Erythroblast (primary cell): Measurements from ENCODE around the gene TSHZ1.

Experiments
- DNase-seq, 2 experiments: peaks; one replicate each; lab custom pipeline; 2025; lab: John Stamatoyannopoulos, UW
- GATA1 ChIP-seq: IDR thresholded peaks from 2 replicates; pipeline ENCODE4 v1.6.1; 2011; ENCODE audit warnings: low read depth, mild to moderate bottlenecking, control low read depth, low read length, moderate library complexity
- POLR2A ChIP-seq: IDR thresholded peaks from 2 replicates; pipeline ENCODE4 v1.6.1; 2011; ENCODE audit warnings: mild to moderate bottlenecking, low read length

Gene TSHZ1

GRCh38 chr18:75261430-75262223 is 51.0 kb downstream of the TSHZ1 start:
- DNase-seq = no peak

GRCh38 chr18:75262511-75262910 is 51.9 kb downstream of the TSHZ1 start:
- DNase-seq = no peak
- no peak for TF ChIP-seq POLR2A
- TF ChIP-seq GATA1 = no peak

More at GRCh38 chr18:75261430-75262223, 51.0 kb downstream of the TSHZ1 start:
- TF ChIP-seq POLR2A (no peak), GATA1 (no peak)

GRCh38 chr18:75264195-75264594 is 53.6 kb downstream of the TSHZ1 start:
- no peak for DNase-seq
- TF ChIP-seq GATA1 (no peak), POLR2A (no peak)

- DNase-seq = no peak
- no peak for TF ChIP-seq GATA1
- TF ChIP-seq POLR2A = no peak
These were observed 54.5 kb downstream of the TSHZ1 start for GRCh38 chr18:75264926-75265597.

- TF ChIP-seq POLR2A (no peak), GATA1 (no peak)
These were observed 55.3 kb downstream of the TSHZ1 start for GRCh38 chr18:75265872-75266271.

GRCh38 chr18:75267643-75268363 is 57.2 kb downstream of the TSHZ1 start:
- no peak for TF ChIP-seq GATA1
- TF ChIP-seq POLR2A = no peak
- no peak for DNase-seq

More at GRCh38 chr18:75265872-75266271, 55.3 kb downstream of the TSHZ1 start:
- no peak for DNase-seq

GRCh38 chr18:75268364-75268646 is 57.7 kb downstream of the TSHZ1 start:
- no peak for TF ChIP-seq GATA1
- no peak for TF ChIP-seq POLR2A
- DNase-seq = no peak

GRCh38 chr18:75269124-75269680 is 58.6 kb downstream of the TSHZ1 start:
- TF ChIP-seq GATA1 (no peak), POLR2A (no peak)
- no peak for DNase-seq

GRCh38 chr18:75269696-75270095 is 59.1 kb downstream of the TSHZ1 start:
- TF ChIP-seq POLR2A = no peak
- no peak for TF ChIP-seq GATA1
- DNase-seq = no peak

GRCh38 chr18:75271952-75272351 is 61.4 kb downstream of the TSHZ1 start:
- DNase-seq = no peak
- no peak for TF ChIP-seq POLR2A
- TF ChIP-seq GATA1 = no peak

- TF ChIP-seq GATA1 (no peak), POLR2A (no peak)
- no peak for DNase-seq
These were observed 63.2 kb downstream of the TSHZ1 start for GRCh38 chr18:75273817-75274216.

- no peak for TF ChIP-seq POLR2A
- no peak for DNase-seq
These were observed 64.6 kb downstream of the TSHZ1 start for GRCh38 chr18:75275226-75275625.

- no peak for TF ChIP-seq GATA1
- no peak for TF ChIP-seq POLR2A
- no peak for DNase-seq
These were observed 66.4 kb downstream of the TSHZ1 start for GRCh38 chr18:75276818-75277609.

GRCh38 chr18:75277610-75277928 is 67.0 kb downstream of the TSHZ1 start:
- TF ChIP-seq GATA1 = no peak

More at GRCh38 chr18:75277610-75277928, 67.0 kb downstream of the TSHZ1 start:
- DNase-seq = no peak
